Fibroblast of skin of back (primary cell): Measurements from ENCODE around the gene IL25.
"Not testable (repeated sequence)": the region's sequence is repeated elsewhere in the genome, so short reads cannot be mapped to it uniquely, and the experiment has no call there.

ENCODE experiments used
- DNase-seq: peaks from one replicate; pipeline ENCODE4 v3.0.0-alpha.2; 2013

IL25 gene

GRCh38 chr14:23392613-23393012 is 20.0 kb downstream of the IL25 start:
- no peak for DNase-seq

DNA sequence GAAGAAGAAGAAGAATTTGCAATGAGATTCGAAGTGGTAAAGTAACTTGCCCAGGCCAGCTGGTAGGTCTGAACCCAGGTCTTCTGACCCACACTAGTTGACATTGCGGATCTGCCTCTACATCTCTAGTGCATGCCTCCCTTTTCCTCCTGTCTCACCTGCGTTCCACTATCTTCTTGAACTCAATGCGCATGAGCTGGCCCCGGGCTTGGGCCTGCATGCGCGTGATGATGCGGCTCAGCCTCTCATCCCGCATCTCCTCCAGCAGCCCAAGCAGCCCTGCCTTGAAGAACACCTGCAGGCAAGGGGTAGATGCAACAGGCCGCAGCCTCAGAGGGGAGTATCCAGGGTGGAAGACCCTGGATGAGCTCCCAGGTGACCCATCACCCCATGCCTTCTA is 23.5 kb downstream of the IL25 start:
- DNase-seq, result no peak

DNA sequence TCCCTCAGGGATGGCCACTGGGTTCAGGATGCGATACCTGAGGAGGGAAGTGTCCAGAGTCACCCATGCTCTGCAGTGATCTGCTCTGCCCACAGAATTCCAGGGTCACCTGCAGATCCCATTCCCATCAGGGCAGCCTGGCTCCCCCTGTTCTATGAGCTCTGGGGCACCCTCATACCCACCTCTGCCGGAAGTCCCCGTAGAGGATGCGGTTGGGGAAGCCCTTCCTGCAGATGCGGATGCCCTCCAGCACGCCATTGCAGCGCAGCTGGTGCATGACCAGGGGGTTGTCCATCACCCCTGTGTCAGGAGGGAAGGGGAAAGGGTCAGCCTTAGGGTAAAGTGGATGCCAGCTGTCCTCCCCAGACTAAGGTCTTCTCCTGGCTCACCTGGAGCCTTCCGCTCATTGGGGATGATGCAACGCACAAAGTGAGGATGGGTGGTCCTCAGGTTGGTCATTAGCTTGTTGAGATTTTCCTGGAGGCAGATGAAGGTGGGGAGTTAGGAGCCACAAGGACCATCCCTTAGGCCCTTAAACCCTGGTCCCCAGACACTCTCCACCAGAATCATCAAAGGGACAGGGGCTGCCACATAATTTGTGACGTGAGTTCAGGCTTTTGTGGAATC is 24.3 kb downstream of the IL25 start:
- DNase-seq, result no peak

DNA sequence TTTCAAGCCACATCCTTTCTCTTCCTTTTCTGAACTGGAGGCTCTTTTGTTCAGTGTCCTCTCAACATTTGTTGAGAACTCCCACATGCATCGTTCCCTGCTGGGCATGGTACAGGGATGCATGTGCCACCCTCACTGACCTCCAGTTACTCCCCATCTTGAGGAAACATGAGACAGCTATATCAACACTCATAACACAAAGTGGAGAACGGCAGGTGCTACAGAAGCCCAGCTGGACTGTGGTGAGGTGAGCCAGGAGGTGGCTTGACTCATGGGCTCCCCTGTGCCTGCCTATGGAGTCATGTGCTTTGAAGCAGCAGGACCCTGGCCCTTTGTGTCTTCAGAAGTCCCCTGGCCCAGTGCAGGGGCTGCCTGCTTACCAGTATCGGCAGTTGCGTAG is 25.7 kb downstream of the IL25 start:
- no peak for DNase-seq

- no peak for DNase-seq
These were observed 26.5 kb downstream of the IL25 start for GRCh38 chr14:23399136-23399535.

DNA sequence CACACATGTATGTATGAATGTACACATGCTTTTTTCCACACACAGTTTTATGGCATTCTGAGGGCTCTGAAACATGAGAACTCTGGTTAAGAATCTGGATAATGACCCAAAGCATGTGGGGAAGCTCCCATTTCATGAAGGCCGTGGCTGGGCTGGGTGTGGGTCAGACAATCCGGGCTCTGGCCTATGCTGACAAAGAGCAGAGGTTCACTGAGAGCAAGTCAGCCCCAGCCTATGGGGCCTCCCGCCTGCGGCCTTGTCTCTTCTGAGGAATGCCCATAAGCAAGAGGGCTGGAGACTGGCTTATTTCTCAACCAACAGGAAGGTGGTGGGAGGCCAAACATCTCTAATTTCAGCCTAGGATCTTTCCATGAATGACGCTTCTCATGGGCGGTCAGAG is 27.0 kb downstream of the IL25 start:
- no peak for DNase-seq

- not testable (repeated sequence) for DNase-seq
These were observed 28.0 kb downstream of the IL25 start for GRCh38 chr14:23400496-23401149.

GRCh38 chr14:23401291-23401690 is 28.7 kb downstream of the IL25 start:
- no peak for DNase-seq

- no peak for DNase-seq
These were observed 29.9 kb downstream of the IL25 start for GRCh38 chr14:23402296-23403138.

DNA sequence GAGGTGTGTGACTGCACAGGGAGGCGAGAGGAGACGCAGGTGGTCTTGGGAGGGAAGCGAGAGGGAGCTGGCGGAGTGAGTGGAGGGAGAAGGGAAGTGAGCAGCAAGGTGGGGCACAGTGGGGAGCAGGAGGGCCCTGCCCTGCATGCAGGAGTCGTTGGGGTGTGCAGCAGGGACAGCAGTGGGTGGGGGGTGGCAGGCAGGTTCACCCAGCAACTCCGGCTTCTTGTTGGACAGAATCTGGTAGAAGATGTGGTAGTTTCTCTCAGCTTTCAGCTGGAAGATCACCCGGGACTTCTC is 30.5 kb downstream of the IL25 start:
- DNase-seq, result no peak

DNA sequence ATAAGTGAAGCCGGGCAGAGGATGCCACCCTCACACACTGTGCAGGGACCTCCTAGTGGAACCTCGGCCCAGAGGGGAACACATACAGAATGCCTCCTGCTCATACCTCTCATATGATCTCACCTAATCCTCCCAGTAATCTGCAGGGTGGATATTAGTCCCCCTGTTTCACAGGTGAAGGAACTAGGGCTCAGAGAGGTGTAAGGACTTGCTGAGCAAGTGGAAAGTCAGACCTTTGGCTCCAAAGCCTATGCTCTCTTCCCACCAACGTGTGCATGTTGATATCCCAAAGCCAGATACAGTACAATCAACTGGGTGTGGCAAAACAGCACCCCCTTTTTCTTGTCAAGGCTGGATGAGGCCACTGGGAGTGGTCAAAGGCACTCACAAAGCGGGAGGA is 31.3 kb downstream of the IL25 start:
- DNase-seq, result no peak

DNA sequence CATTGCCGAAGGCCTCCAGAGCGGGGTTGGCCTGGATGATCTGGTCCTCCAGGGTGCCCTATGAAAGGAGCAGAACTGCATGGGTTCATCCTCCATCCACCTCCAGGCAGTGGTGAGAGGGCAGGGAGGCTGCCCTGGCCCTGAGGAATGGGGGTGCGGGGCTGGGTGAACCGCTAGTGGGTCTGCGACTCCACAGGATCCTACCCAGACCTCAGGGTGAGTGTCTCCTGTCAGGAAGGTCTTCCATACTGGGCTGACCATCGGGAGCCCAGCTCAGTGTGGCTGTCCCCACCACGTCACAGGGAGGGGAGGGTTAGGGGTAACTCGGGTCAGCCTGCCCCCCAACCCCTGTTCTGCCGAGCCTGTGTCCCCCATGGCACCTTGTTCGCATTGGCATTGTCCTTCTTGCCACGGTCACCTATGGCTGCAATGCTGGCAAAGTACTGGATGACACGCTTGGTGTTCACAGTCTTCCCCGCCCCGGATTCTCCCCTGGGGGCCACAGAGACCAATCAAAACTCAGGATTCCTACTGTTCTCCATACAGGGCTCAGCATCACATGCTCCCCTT is 31.8 kb downstream of the IL25 start:
- DNase-seq, result no peak

GRCh38 chr14:23405096-23405495 is 32.5 kb downstream of the IL25 start:
- DNase-seq, result no peak

DNA sequence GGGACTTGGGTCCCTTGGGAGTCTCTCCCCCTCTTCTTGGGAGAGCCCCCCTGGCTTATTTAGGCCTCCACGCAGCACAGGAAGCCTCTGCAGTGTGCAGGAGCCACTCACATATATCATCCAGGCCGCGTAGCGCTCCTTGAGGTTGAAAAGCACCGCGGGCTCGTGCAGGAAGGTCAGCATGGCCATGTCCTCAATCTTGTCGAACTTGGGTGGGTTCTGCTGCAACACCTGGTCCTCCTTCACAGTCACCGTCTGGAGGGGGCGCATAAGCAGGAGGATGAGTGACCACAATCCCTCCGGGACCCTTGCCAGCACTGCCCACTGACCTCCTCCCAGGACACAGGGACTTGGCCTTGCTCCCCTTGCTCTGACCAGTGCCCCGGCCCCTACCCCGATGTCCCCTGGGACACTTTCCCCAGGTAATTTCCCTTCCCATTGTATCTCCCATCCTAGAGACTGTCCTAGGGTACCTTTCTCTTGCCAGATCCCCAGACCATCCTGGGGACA is 33.0 kb downstream of the IL25 start:
- no peak for DNase-seq

- DNase-seq, result peak; percentile 1
These were observed 33.6 kb downstream of the IL25 start for GRCh38 chr14:23406244-23406643.

DNA sequence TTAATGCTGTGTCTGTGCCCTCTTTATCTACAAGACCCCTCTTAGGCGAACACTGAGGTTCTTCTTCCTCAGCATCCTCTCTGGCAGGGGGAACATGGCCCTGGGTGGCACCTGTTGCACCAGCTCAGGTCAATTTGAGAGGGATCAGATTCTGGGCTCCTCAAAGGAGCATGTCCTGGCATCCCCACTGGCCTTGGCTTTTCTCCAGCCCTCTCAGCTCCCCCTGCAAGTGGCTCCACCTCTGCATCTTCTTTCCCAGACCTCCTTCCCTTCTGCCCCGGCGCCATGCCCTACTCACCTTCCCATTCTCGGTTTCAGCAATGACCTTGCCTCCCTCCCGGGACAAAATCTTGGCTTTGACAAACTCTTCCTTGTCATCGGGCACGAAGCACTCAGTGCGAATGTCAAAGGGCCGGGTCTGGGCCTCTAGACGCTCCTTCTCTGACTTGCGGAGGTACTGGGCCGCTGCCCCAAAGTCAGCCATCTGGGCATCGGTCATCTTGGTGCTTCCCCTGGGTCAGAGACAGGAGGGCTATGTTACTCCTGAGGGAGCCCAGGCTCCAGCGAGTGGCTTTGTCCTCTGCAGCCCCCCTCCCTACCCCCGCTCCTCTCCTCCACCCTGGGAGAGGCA is 34.2 kb downstream of the IL25 start:
- no peak for DNase-seq

DNA sequence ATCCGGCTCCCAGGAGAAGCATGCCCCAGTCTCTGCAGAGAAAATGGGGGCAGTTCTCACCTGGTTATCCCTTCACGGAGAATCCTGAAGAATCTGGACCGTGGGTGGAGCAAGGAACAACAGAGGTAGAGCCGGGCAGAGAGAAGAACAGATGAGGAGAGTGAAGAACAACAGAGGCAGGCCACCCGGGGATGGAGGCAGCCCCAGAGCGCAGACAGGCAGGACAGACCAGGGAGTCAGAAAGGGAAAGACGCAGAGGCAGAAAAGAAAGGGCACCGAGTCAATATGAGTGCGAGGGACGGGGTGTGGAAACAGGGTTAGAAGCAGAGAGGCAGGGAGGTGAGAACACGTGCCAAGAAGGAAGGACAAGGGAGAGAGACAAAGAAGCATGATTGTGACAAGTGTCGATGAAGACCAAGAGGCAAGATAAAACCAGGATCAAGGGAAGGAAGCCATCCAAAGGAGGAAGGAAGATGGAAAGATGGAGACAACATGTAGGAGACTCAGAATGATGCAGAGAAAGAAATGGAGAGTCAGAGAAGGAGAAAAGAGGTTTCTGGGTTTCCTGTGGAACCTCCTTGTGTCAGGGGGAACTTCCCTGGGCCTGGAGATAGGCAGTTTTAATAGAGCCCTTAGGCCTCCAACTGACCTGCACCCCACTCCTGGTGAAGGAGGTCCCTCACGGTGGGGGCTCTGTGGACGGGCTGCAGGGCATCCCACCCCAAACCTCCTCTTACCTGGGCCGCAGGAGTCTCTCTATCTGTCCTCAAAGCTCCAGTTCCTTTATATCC is 35.1 kb downstream of the IL25 start, which contains the start of gene MYH6:
TSS of gene MYH6 (minus strand) at position 758 of the 791 bp plus-strand sequence. CDS start 1,050 bp downstream, outside the sequence.
- no peak for DNase-seq

DNA sequence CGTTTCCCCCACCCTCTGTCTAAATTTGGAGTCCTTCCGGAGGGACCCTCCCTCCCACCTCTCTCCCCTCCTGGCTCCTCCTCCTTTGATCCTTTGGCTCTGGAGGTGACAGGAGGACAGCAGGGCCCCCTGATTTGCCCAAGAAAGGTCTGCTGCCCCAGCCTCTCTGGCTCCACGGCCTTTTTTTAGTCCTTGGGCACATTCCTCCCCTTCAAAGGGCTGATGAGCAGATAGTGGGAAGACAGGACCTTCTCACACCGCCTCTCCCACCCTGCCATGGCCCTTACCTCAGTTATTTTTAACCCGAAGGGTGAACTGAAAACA is 35.7 kb downstream of the IL25 start:
- no peak for DNase-seq

- no peak for DNase-seq
These were observed 36.9 kb downstream of the IL25 start for GRCh38 chr14:23409475-23409874.

- no peak for DNase-seq
These were observed 37.5 kb downstream of the IL25 start for GRCh38 chr14:23409966-23410635.
